Endothelial cell of umbilical vein (primary cell): ENCODE results near the gene EFNA2.

Experiments used
- CTCF ChIP-seq, 2 donors: IDR thresholded peaks; 1 replicate in 1 of 2; 2 replicates in 1 of 2; pipeline ENCODE4 v1.5.1; 2011; ENCODE audit warnings: low read length in 2 of 2, mild to moderate bottlenecking in 2 of 2, moderate library complexity in 2 of 2, control low read depth in 1 of 2, inconsistent platforms in 1 of 2, low read depth in 1 of 2; ENCODE audit not compliant: insufficient read depth in 1 of 2; ENCODE audit errors: extremely low read depth in 1 of 2
- EZH2 ChIP-seq: IDR thresholded peaks from 2 replicates; pipeline ENCODE4 v1.6.1; 2012; ENCODE audit warnings: borderline replicate concordance, low read depth, mild to moderate bottlenecking, moderate library complexity, low read length, inconsistent platforms; ENCODE audit not compliant: severe bottlenecking
- FOS ChIP-seq: IDR thresholded peaks from 2 replicates; pipeline ENCODE4 v1.6.1; 2011; ENCODE audit warnings: mild to moderate bottlenecking, low read length, moderate library complexity, borderline replicate concordance; ENCODE audit not compliant: insufficient read depth
- GATA2 ChIP-seq: IDR thresholded peaks from 2 replicates; pipeline ENCODE4 v1.7.0; 2011; ENCODE audit warnings: low read depth, mild to moderate bottlenecking, moderate library complexity, mixed read lengths, low read length; ENCODE audit not compliant: insufficient read length, insufficient read depth
- JUN ChIP-seq: IDR thresholded peaks from 2 replicates; pipeline ENCODE4 v1.6.1; 2011; ENCODE audit warnings: borderline replicate concordance, low read depth; ENCODE audit not compliant: insufficient read length, insufficient read depth
- MAX ChIP-seq: IDR thresholded peaks from 2 replicates; pipeline ENCODE4 v1.6.1; 2011; ENCODE audit not compliant: insufficient read depth, insufficient read length
- POLR2A ChIP-seq: IDR thresholded peaks from 2 replicates; pipeline ENCODE4 v1.6.1; 2012; ENCODE audit warnings: low read depth, mild to moderate bottlenecking, control low read depth, low read length
- POLR2AphosphoS5 ChIP-seq: IDR thresholded peaks from 2 replicates; pipeline ENCODE4 v1.6.1; 2012; ENCODE audit warnings: low read depth, mild to moderate bottlenecking, control low read depth, low read length, moderate library complexity; ENCODE audit not compliant: insufficient read depth

- TF ChIP-seq EZH2 (no peak), POLR2A (no peak), MAX (no peak), CTCF (IDR thresholded peaks at IDR 0.05; ENCODE audit: extremely low read depth in 1 of 2, insufficient read depth in 1 of 2, low read depth in 1 of 2, low read length in 2 of 2) (no peak), FOS (peak; percentile 88), POLR2AphosphoS5 (peak; percentile 83), GATA2 (no peak), JUN (peak; percentile 84)
These were observed 20.7 kb upstream of the EFNA2 start for GRCh38 chr19:1264801-1265614.
